Stimulated activated memory B cell treated with anti-CD40 and anti-IgM and Interleukin-4, amounts not matched to agents 10 μg/mL and 1 μg/mL and 100 μg/mL, for 72 hours (primary cell): ENCODE results near the gene MS4A1.

ENCODE experiments used
- ATAC-seq: fragments of 150-1000 bp; cut with Tn5 transposase; 2 replicates; pipeline ENCODE4 v1.10.0; 2021
- H3K27ac Mint-ChIP-seq: one replicate; pipeline ENCODE4 v1.8.0; 2022; ENCODE audit warnings: mild to moderate bottlenecking, mixed read lengths
- H3K27me3 Mint-ChIP-seq: one replicate; pipeline ENCODE4 v1.8.0; 2022; ENCODE audit warnings: mixed read lengths
- H3K36me3 Mint-ChIP-seq: one replicate; pipeline ENCODE4 v1.8.0; 2022; ENCODE audit warnings: mixed read lengths
- H3K4me1 Mint-ChIP-seq: one replicate; pipeline ENCODE4 v1.8.0; 2022; ENCODE audit warnings: mixed read lengths
- H3K4me3 Mint-ChIP-seq: one replicate; pipeline ENCODE4 v1.8.0; 2022; ENCODE audit warnings: mild to moderate bottlenecking, moderate library complexity, mixed read lengths
- H3K9me3 Mint-ChIP-seq: one replicate; pipeline ENCODE4 v1.8.0; 2022; ENCODE audit warnings: mixed read lengths

The MS4A1 gene

GRCh38 chr11:60515144-60515855, 59.7 kb downstream of the MS4A1 start, which contains the start of gene MS4A13:
MS4A13 (plus strand) TSS chr11:60515392; CDS start chr11:60518084, 2,692 bp downstream.
- no peaks in the 10 kb centered on the region for H3K36me3 Mint-ChIP-seq
- no peak within 1 kb of the TSS for H3K4me3 Mint-ChIP-seq

More at GRCh38 chr11:60515144-60515855, 59.7 kb downstream of the MS4A1 start, which contains the start of gene MS4A13:
- Mint-ChIP-seq H3K27ac (no peak within 1 kb of the TSS), H3K27me3 (peaks cover 20% of the 10 kb centered on the region), H3K9me3 (peaks cover 5% of the 10 kb centered on the region), H3K4me1 (peaks cover 7% of the 10 kb centered on the region)
- no peak for ATAC-seq
